Activated T-helper 2 cell treated with anti-CD3 and anti-CD28 coated beads, Interferon-gamma antibody, Interleukin-2, Interleukin-4, amounts not matched to agents 10 μg/mL and 5 μg/mL and 100 μg/mL, durations not matched to agents 14 hours and 24 hours and 36 hours (primary cell): ENCODE data around the gene ATRN. TPM values are rescaled to one million over a fixed set of nuclear protein-coding genes. Genes with fewer than 3 reads are reported as not detected.
"Not testable (repeated sequence)": the region's sequence is repeated elsewhere in the genome, so short reads cannot be mapped to it uniquely, and the experiment has no call there.

Source experiments
- DNase-seq: peaks from one replicate; pipeline ENCODE4 v3.0.0; 2021; ENCODE audit warnings: low spot score
- H3K27ac Mint-ChIP-seq: one replicate; pipeline ENCODE4 v1.8.0; 2021; ENCODE audit warnings: mixed read lengths
- H3K27me3 Mint-ChIP-seq: one replicate; pipeline ENCODE4 v1.8.0; 2021; ENCODE audit warnings: low read depth, mixed read lengths
- H3K36me3 Mint-ChIP-seq: one replicate; pipeline ENCODE4 v1.8.0; 2021; ENCODE audit warnings: low read depth, mixed read lengths
- H3K4me1 Mint-ChIP-seq: one replicate; pipeline ENCODE4 v1.8.0; 2021; ENCODE audit warnings: low read depth, mixed read lengths
- H3K4me3 Mint-ChIP-seq: one replicate; pipeline ENCODE4 v1.8.0; 2021; ENCODE audit warnings: low read depth, mild to moderate bottlenecking, moderate library complexity, mixed read lengths
- H3K9me3 Mint-ChIP-seq: one replicate; pipeline ENCODE4 v1.8.0; 2021; ENCODE audit warnings: mixed read lengths
- intact Hi-C: fragments of 100-400 bp; cut with micrococcal nuclease; formaldehyde crosslinking; loops from one replicate; pipeline ENCODE4 v1.15.1; 2023
- total RNA-seq: library from RNA; stranded (reverse); gene quantifications from 2 replicates; pipeline ENCODE4 v1.2.3, GENCODE V29; 2022

The ATRN gene
- total RNA-seq, 1 donor from 2014 or later = 11.5 TPM

GRCh38 chr20:3612795-3613572 lies 142.2 kb downstream of the ATRN start:
- Mint-ChIP-seq H3K4me3 (no peak overlapping the region), H3K36me3 (no peaks in the 10 kb centered on the region), H3K27ac (no peak overlapping the region), H3K9me3 (no peaks in the 10 kb centered on the region), H3K4me1 (no peaks in the 10 kb centered on the region), H3K27me3 (no peaks in the 10 kb centered on the region)
- DNase-seq = no peak
- intact Hi-C loops = no loop called here

GRCh38 chr20:3613821-3614440 lies 143.1 kb downstream of the ATRN start:
- intact Hi-C loops = no loop called here
- Mint-ChIP-seq H3K9me3 (no peaks in the 10 kb centered on the region), H3K4me3 (no peak overlapping the region), H3K4me1 (no peaks in the 10 kb centered on the region), H3K36me3 (no peaks in the 10 kb centered on the region), H3K27ac (no peak overlapping the region), H3K27me3 (no peaks in the 10 kb centered on the region)
- DNase-seq = no peak

GRCh38 chr20:3614466-3614865 lies 143.6 kb downstream of the ATRN start:
- no peak overlapping the region for H3K27ac Mint-ChIP-seq
- DNase-seq = no peak
- H3K4me1 Mint-ChIP-seq = no peaks in the 10 kb centered on the region
- no peaks in the 10 kb centered on the region for H3K9me3 Mint-ChIP-seq
- no peak overlapping the region for H3K4me3 Mint-ChIP-seq
- no peaks in the 10 kb centered on the region for H3K36me3 Mint-ChIP-seq
- intact Hi-C loops = no loop called here
- H3K27me3 Mint-ChIP-seq = no peaks in the 10 kb centered on the region

GRCh38 chr20:3615171-3615840 lies 144.5 kb downstream of the ATRN start:
- H3K4me1 Mint-ChIP-seq, H3K9me3 Mint-ChIP-seq, H3K27me3 Mint-ChIP-seq, H3K4me3 Mint-ChIP-seq, DNase-seq, intact Hi-C loops, H3K27ac Mint-ChIP-seq, H3K36me3 Mint-ChIP-seq: not testable (repeated sequence)

GRCh38 chr20:3616250-3616649 lies 145.4 kb downstream of the ATRN start:
- Mint-ChIP-seq H3K9me3 (no peaks in the 10 kb centered on the region), H3K27ac (no peak overlapping the region), H3K36me3 (no peaks in the 10 kb centered on the region), H3K4me1 (no peaks in the 10 kb centered on the region), H3K4me3 (no peak overlapping the region), H3K27me3 (no peaks in the 10 kb centered on the region)
- DNase-seq = no peak
- intact Hi-C loops = no loop called here

GRCh38 chr20:3621111-3621510 lies 150.3 kb downstream of the ATRN start:
- H3K27me3 Mint-ChIP-seq = no peaks in the 10 kb centered on the region
- no peak overlapping the region for H3K4me3 Mint-ChIP-seq
- H3K36me3 Mint-ChIP-seq = no peaks in the 10 kb centered on the region
- no peak for DNase-seq
- H3K9me3 Mint-ChIP-seq = no peaks in the 10 kb centered on the region
- H3K27ac Mint-ChIP-seq = no peak overlapping the region
- intact Hi-C loops = no loop called here
- H3K4me1 Mint-ChIP-seq = no peaks in the 10 kb centered on the region

GRCh38 chr20:3622406-3622805 lies 151.6 kb downstream of the ATRN start:
- no peak overlapping the region for H3K27ac Mint-ChIP-seq
- no peaks in the 10 kb centered on the region for H3K36me3 Mint-ChIP-seq
- H3K9me3 Mint-ChIP-seq = no peaks in the 10 kb centered on the region
- intact Hi-C loops = no loop called here
- no peak overlapping the region for H3K4me3 Mint-ChIP-seq
- H3K4me1 Mint-ChIP-seq = no peaks in the 10 kb centered on the region
- no peaks in the 10 kb centered on the region for H3K27me3 Mint-ChIP-seq
- DNase-seq = no peak

- H3K27ac Mint-ChIP-seq = no peak overlapping the region
Measured at GRCh38 chr20:3627476-3627875, 156.7 kb downstream of the ATRN start.

GRCh38 chr20:3628502-3629314 lies 157.9 kb downstream of the ATRN start:
- H3K36me3 Mint-ChIP-seq = no peaks in the 10 kb centered on the region
- H3K27me3 Mint-ChIP-seq = no peaks in the 10 kb centered on the region
- H3K27ac Mint-ChIP-seq = no peak overlapping the region
- intact Hi-C loops = no loop called here
- H3K4me3 Mint-ChIP-seq = no peak overlapping the region
- no peaks in the 10 kb centered on the region for H3K9me3 Mint-ChIP-seq
- H3K4me1 Mint-ChIP-seq = no peaks in the 10 kb centered on the region
- no peak for DNase-seq

More at GRCh38 chr20:3627476-3627875, 156.7 kb downstream of the ATRN start:
- Mint-ChIP-seq H3K27me3 (no peaks in the 10 kb centered on the region), H3K36me3 (no peaks in the 10 kb centered on the region), H3K4me1 (no peaks in the 10 kb centered on the region), H3K9me3 (no peaks in the 10 kb centered on the region), H3K4me3 (no peak overlapping the region)
- DNase-seq = no peak
- intact Hi-C loops = no loop called here

- H3K27ac Mint-ChIP-seq = no peak overlapping the region
- no peaks in the 10 kb centered on the region for H3K36me3 Mint-ChIP-seq
Measured at GRCh38 chr20:3629893-3630292, 159.1 kb downstream of the ATRN start.

GRCh38 chr20:3630429-3630828 lies 159.6 kb downstream of the ATRN start:
- Mint-ChIP-seq H3K27ac (no peak overlapping the region), H3K4me3 (no peak overlapping the region), H3K4me1 (no peaks in the 10 kb centered on the region), H3K9me3 (no peaks in the 10 kb centered on the region), H3K27me3 (no peaks in the 10 kb centered on the region), H3K36me3 (no peaks in the 10 kb centered on the region)
- DNase-seq = no peak
- intact Hi-C loops = no loop called here

More at GRCh38 chr20:3629893-3630292, 159.1 kb downstream of the ATRN start:
- intact Hi-C loops = no loop called here
- Mint-ChIP-seq H3K9me3 (no peaks in the 10 kb centered on the region), H3K27me3 (no peaks in the 10 kb centered on the region), H3K4me1 (no peaks in the 10 kb centered on the region), H3K4me3 (no peak overlapping the region)
- no peak for DNase-seq

GRCh38 chr20:3631534-3631933 lies 160.7 kb downstream of the ATRN start:
- H3K27me3 Mint-ChIP-seq = no peaks in the 10 kb centered on the region
- H3K9me3 Mint-ChIP-seq = no peaks in the 10 kb centered on the region
- no peak overlapping the region for H3K27ac Mint-ChIP-seq
- intact Hi-C loops = no loop called here
- no peak for DNase-seq
- no peak overlapping the region for H3K4me3 Mint-ChIP-seq
- H3K4me1 Mint-ChIP-seq = no peaks in the 10 kb centered on the region
- no peaks in the 10 kb centered on the region for H3K36me3 Mint-ChIP-seq
